Sigmoid colon (tissue), 7 donors: ENCODE measurements around the gene SORCS2. TPM values are rescaled to one million over a fixed set of nuclear protein-coding genes. Genes with fewer than 3 reads are reported as not detected.

Experiments used
- DNase-seq: peaks from one replicate; pipeline ENCODE4 v3.0.0-alpha.2; 2019
- H3K27ac ChIP-seq, 4 donors: fragments of 200-600 bp; sonication (generic); one replicate each; pipeline ENCODE4 v1.5.1; 2016 to 2019; ENCODE audit warnings: mild to moderate bottlenecking in 1 of 4
- H3K27me3 ChIP-seq, 3 donors: fragments of 200-600 bp; sonication (generic); one replicate each; pipeline ENCODE4 v1.5.1; 2019; ENCODE audit warnings: mild to moderate bottlenecking in 1 of 3
- H3K36me3 ChIP-seq, 4 donors: fragments of 200-600 bp; sonication (generic); one replicate each; pipeline ENCODE4 v1.5.1; 2016 to 2019
- H3K4me1 ChIP-seq, 4 donors: fragments of 200-600 bp; sonication (generic); one replicate each; pipeline ENCODE4 v1.5.1; 2017 to 2019
- H3K4me3 ChIP-seq, 4 donors: fragments of 200-600 bp; sonication (generic); one replicate each; pipeline ENCODE4 v1.5.1; 2017 to 2019; ENCODE audit warnings: mild to moderate bottlenecking in 2 of 4, moderate library complexity in 1 of 4
- H3K9me3 ChIP-seq, 4 donors: fragments of 200-600 bp in 3 of 4; sonication (generic) in 3 of 4; one replicate each; pipeline versions ENCODE4 v1.5.1 to v1.6.1; 2013 to 2019
- CTCF ChIP-seq, 4 experiments: fragments of 450-650 bp in 3 of 4; fragments of 200-600 bp in 1 of 4; IDR thresholded peaks; one replicate each; pipeline ENCODE4 v1.5.1; 2016 to 2019; ENCODE audit warnings: antibody characterized with exemption in 4 of 4, mild to moderate bottlenecking in 3 of 4, moderate library complexity in 2 of 4
- EP300 ChIP-seq, 4 donors: sonication (generic); formaldehyde crosslinking; IDR thresholded peaks; one replicate each; pipeline ENCODE4 v1.6.1; 2017; ENCODE audit warnings: antibody characterized with exemption in 4 of 4
- POLR2A ChIP-seq, 2 donors: fragments of 450-650 bp; IDR thresholded peaks; one replicate each; pipeline ENCODE4 v1.6.1; 2016; ENCODE audit warnings: antibody characterized with exemption in 2 of 2, mild to moderate bottlenecking in 2 of 2, moderate library complexity in 2 of 2
- POLR2AphosphoS5 ChIP-seq, 4 donors: sonication (generic); formaldehyde crosslinking; IDR thresholded peaks; one replicate each; pipeline ENCODE4 v1.6.1; 2017; ENCODE audit warnings: antibody characterized with exemption in 4 of 4
- WGBS, 2 donors: extraction: QIAGEN DNeasy Blood & Tissue Kit; methylation state at CpG; one replicate each; pipeline ENCODE4 v1.1.7; 2013; 5-methylcytosine and 5-hydroxymethylcytosine counted together
- intact Hi-C: fragments of 100-400 bp; cut with DNase I; formaldehyde crosslinking; loops from one replicate; pipeline ENCODE4 v1.15.1; 2023
- polyA plus RNA-seq, 3 donors: library from polyadenylated mRNA; stranded (reverse); fragments of 200-250 nt; gene quantifications; one replicate each; pipeline ENCODE4 v1.2.3, GENCODE V29; 2013
- total RNA-seq, 4 donors: library from RNA; depleted of rRNA; stranded (reverse); fragments of >200 nt; gene quantifications; one replicate each; pipeline ENCODE4 v1.1.0, GENCODE V29; 2016
- donor health status: healthy with polysubstance abuse.
- donor health status: Bipolar disorder and iron deficiency.
- donor health status: healthy.

Gene SORCS2
- total and polyA plus RNA-seq, 7 donors, result 1.8 to 6.4 (median 3.9) TPM; not detected in 2

GRCh38 chr4:7761720-7762119, 569.4 kb downstream of the SORCS2 start:
- H3K9me3 ChIP-seq, result no peaks in the 10 kb centered on the region
- intact Hi-C loops, result loop anchor here (1.0 to 5.0 kb wide), 3 partner anchors 43 to 225 kb away; no protein-coding TSS in a partner anchor
- peak overlapping the region; percentile 64 to 78 (median 70) for H3K27ac ChIP-seq
- H3K27me3 ChIP-seq, result no peaks in the 10 kb centered on the region
- peaks cover 0 to 58% (median 19%) of the 10 kb centered on the region in 4 donors for H3K36me3 ChIP-seq
- peak; percentile 75 to 96 (median 82) for TF ChIP-seq CTCF (IDR thresholded peaks at IDR 0.05)
- peak in 3 of 4 donors; percentile 37 to 53 (median 46) for TF ChIP-seq POLR2AphosphoS5 (IDR thresholded peaks at IDR 0.05)
- no peak for TF ChIP-seq EP300 (IDR thresholded peaks at IDR 0.05)
- no peak overlapping the region for H3K4me3 ChIP-seq
- WGBS, 2 donors, result 25 to 31% methylated on average over 12 of the region's 12 CpGs
- DNase-seq, result peak; percentile 96
- H3K4me1 ChIP-seq, result peaks cover 0 to 26% (median 23%) of the 10 kb centered on the region in 4 donors

GRCh38 chr4:7762376-7763030, 570.2 kb downstream of the SORCS2 start:
- Histone ChIP-seq H3K9me3 (no peaks in the 10 kb centered on the region), H3K36me3 (peaks cover 0 to 65% (median 19%) of the 10 kb centered on the region in 4 donors), H3K4me1 (peaks cover 0 to 25% (median 23%) of the 10 kb centered on the region in 4 donors), H3K27ac (peak overlapping the region; percentile 64 to 78 (median 70)), H3K27me3 (no peaks in the 10 kb centered on the region), H3K4me3 (no peak overlapping the region)
- intact Hi-C loops, result loop anchor here (2.0 to 5.0 kb wide), 2 partner anchors 170 to 224 kb away; no protein-coding TSS in a partner anchor
- DNase-seq, result no peak
- 83 to 92% methylated on average over 15 of the region's 15 CpGs for WGBS, 2 donors
- TF ChIP-seq POLR2A (IDR thresholded peaks at IDR 0.05), result no peak
- no peak for TF ChIP-seq POLR2AphosphoS5 (IDR thresholded peaks at IDR 0.05)
- no peak for TF ChIP-seq EP300 (IDR thresholded peaks at IDR 0.05)
- TF ChIP-seq CTCF (IDR thresholded peaks at IDR 0.05), result no peak

- WGBS, 2 donors, result 91 to 92% methylated on average over 16 of the region's 16 CpGs
- intact Hi-C loops, result loop anchor here (2.0 to 5.0 kb wide), 2 partner anchors 169 to 224 kb away; no protein-coding TSS in a partner anchor
- H3K36me3 ChIP-seq, result peaks cover 3 to 72% (median 21%) of the 10 kb centered on the region in 4 donors
- no peak for DNase-seq
- peak overlapping the region in 2 of 4 donors; percentile 74 to 78 for H3K27ac ChIP-seq
- no peak overlapping the region for H3K4me3 ChIP-seq
- no peaks in the 10 kb centered on the region for H3K27me3 ChIP-seq
- TF ChIP-seq CTCF (IDR thresholded peaks at IDR 0.05) (no peak), POLR2AphosphoS5 (IDR thresholded peaks at IDR 0.05) (no peak), EP300 (IDR thresholded peaks at IDR 0.05) (no peak), POLR2A (IDR thresholded peaks at IDR 0.05) (no peak)
- peaks cover 0 to 21% (median 20%) of the 10 kb centered on the region in 4 donors for H3K4me1 ChIP-seq
- H3K9me3 ChIP-seq, result no peaks in the 10 kb centered on the region
Measured at GRCh38 chr4:7763106-7763505, 570.8 kb downstream of the SORCS2 start.

GRCh38 chr4:7763788-7764187, 571.5 kb downstream of the SORCS2 start:
- intact Hi-C loops, result loop anchor here (2.0 to 5.0 kb wide), 2 partner anchors 169 to 223 kb away; no protein-coding TSS in a partner anchor
- Histone ChIP-seq H3K27me3 (no peaks in the 10 kb centered on the region), H3K4me3 (no peak overlapping the region), H3K36me3 (peaks cover 3 to 78% (median 26%) of the 10 kb centered on the region in 4 donors), H3K27ac (peak overlapping the region in 1 of 4 donors; percentile 10), H3K4me1 (peaks cover 0 to 23% (median 17%) of the 10 kb centered on the region in 4 donors), H3K9me3 (no peaks in the 10 kb centered on the region)
- 89 to 91% methylated on average over 10 of the region's 10 CpGs for WGBS, 2 donors
- TF ChIP-seq EP300 (IDR thresholded peaks at IDR 0.05), result no peak
- TF ChIP-seq POLR2AphosphoS5 (IDR thresholded peaks at IDR 0.05), result no peak
- no peak for TF ChIP-seq CTCF (IDR thresholded peaks at IDR 0.05)
- no peak for TF ChIP-seq POLR2A (IDR thresholded peaks at IDR 0.05)
- DNase-seq, result no peak
